Lung (tissue), 12 donors: Measurements from ENCODE around the gene ATRNL1. TPM values are rescaled to one million over a fixed set of nuclear protein-coding genes. Genes with fewer than 3 reads are reported as not detected.

Experiments used
- ATAC-seq: fragments of 200-7000 bp; cut with Tn5 transposase; one replicate; pipeline ENCODE4 v1.9.1; 2020; ENCODE audit warnings: moderate number of reproducible peaks; ENCODE audit not compliant: insufficient read depth, low FRiP score
- DNase-seq, 3 donors: peaks; one replicate each; pipeline ENCODE4 v3.0.0-alpha.2; 2013 to 2017
- H3K27ac ChIP-seq, 2 donors: one replicate each; pipeline ENCODE4 v1.5.1; 2013; ENCODE audit warnings: mild to moderate bottlenecking in 2 of 2, moderate library complexity in 2 of 2, control low read depth in 1 of 2, inconsistent platforms in 1 of 2, low read depth in 1 of 2, low read length in 1 of 2
- H3K27me3 ChIP-seq, 3 donors: one replicate each; pipeline ENCODE4 v1.5.1; 2013; ENCODE audit warnings: low read length in 2 of 3; ENCODE audit not compliant: control insufficient read depth in 3 of 3, insufficient read depth in 3 of 3
- H3K36me3 ChIP-seq, 4 donors: one replicate each; pipeline ENCODE4 v1.5.1; 2013; ENCODE audit warnings: low read length in 4 of 4, mild to moderate bottlenecking in 1 of 4, moderate library complexity in 1 of 4; ENCODE audit not compliant: control insufficient read depth in 4 of 4, insufficient read depth in 4 of 4
- H3K4me1 ChIP-seq, 5 donors: one replicate each; pipeline ENCODE4 v1.5.1; 2013; ENCODE audit warnings: low read length in 5 of 5, mild to moderate bottlenecking in 2 of 5, moderate library complexity in 1 of 5; ENCODE audit not compliant: control insufficient read depth in 5 of 5, insufficient read depth in 5 of 5
- H3K4me3 ChIP-seq: one replicate; pipeline ENCODE4 v1.5.1; 2013; ENCODE audit warnings: mild to moderate bottlenecking, control low read depth, moderate library complexity
- H3K9ac ChIP-seq, 2 donors: one replicate each; pipeline ENCODE4 v1.5.1; 2013; ENCODE audit warnings: low read length in 2 of 2, control low read depth in 1 of 2; ENCODE audit not compliant: insufficient read depth in 1 of 2
- H3K9me3 ChIP-seq, 4 donors: one replicate each; pipeline ENCODE4 v1.5.1; 2013; ENCODE audit warnings: low read length in 3 of 4, mild to moderate bottlenecking in 1 of 4, moderate library complexity in 1 of 4; ENCODE audit not compliant: control insufficient read depth in 4 of 4, insufficient read depth in 3 of 4
- CTCF ChIP-seq: IDR thresholded peaks from 2 replicates; pipeline ENCODE4 v1.5.1; 2012; ENCODE audit warnings: mild to moderate bottlenecking; ENCODE audit errors: control extremely low read depth, extremely low read depth
- WGBS, 2 donors: extraction: QIAGEN DNeasy Blood & Tissue Kit; methylation state at CpG; one replicate each; pipeline ENCODE4 v1.1.7; 2013; 5-methylcytosine and 5-hydroxymethylcytosine counted together
- polyA plus RNA-seq, 2 donors: library from polyadenylated mRNA; stranded (reverse); fragments of 200-250 nt; gene quantifications; one replicate each; pipeline ENCODE4 v1.2.1, GENCODE V29; 2013
- total RNA-seq, 2 donors: library from RNA; depleted of rRNA in 1 of 2; stranded (reverse); fragments of >200 nt in 1 of 2; gene quantifications; one replicate each; pipeline ENCODE4 v1.2.1, GENCODE V29; 2014 to 2021
- donor health status: control.
- donor health status: control.
- donor health status: Bipolar disorder and iron deficiency.
- donor health status: healthy.
- donor health status: DM: yes; HTN: yes; CAD: no.

Gene ATRNL1
- total and polyA plus RNA-seq, 4 donors = 0.05 to 11.1 (median 0.24) TPM

- H3K27ac ChIP-seq = no peak overlapping the region
- no peak overlapping the region for H3K9ac ChIP-seq
- TF ChIP-seq CTCF = no peak
- H3K4me3 ChIP-seq = no peak overlapping the region
- H3K4me1 ChIP-seq = no peaks in the 10 kb centered on the region
- ATAC-seq (no peak), DNase-seq (no peak)
- H3K36me3 ChIP-seq = no peaks in the 10 kb centered on the region
- peaks cover 0 to 6% (median 0%) of the 10 kb centered on the region in 4 donors for H3K9me3 ChIP-seq
- no peaks in the 10 kb centered on the region for H3K27me3 ChIP-seq
- WGBS, 2 donors = 62 to 65% methylated on average over 5 of the region's 5 CpGs
Measured at GRCh38 chr10:115992236-115992986, 899.2 kb downstream of the ATRNL1 start.

DNA sequence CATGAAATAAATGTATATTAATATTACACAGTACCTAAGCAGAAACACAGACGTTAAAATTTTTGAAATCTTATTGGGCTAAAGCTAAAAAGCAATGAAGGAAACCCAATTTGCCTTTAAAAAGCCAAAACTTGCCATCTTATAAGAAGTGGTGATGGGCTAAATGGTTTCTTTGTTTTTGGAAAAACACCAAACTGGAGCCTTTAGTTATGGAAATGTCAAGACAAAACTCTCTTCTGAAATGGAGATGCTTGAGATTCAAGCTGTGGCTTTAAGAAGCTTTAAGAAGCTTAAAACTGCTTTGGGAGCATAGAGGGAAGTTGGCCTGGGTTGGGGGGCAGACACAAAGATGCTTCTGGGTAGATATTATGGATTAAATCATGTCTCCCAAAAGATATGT, 902.9 kb downstream of the ATRNL1 start:
- no peak for TF ChIP-seq CTCF
- peaks cover 0 to 6% (median 0%) of the 10 kb centered on the region in 4 donors for H3K9me3 ChIP-seq
- no peak for ATAC-seq
- H3K36me3 ChIP-seq = no peaks in the 10 kb centered on the region
- no peak overlapping the region for H3K27ac ChIP-seq
- H3K4me3 ChIP-seq = no peak overlapping the region
- DNase-seq = no peak
- H3K4me1 ChIP-seq = no peaks in the 10 kb centered on the region
- 26 to 52% methylated on average over 1 of the region's 1 CpG for WGBS, 2 donors
- H3K9ac ChIP-seq = no peak overlapping the region
- H3K27me3 ChIP-seq = no peaks in the 10 kb centered on the region

DNA sequence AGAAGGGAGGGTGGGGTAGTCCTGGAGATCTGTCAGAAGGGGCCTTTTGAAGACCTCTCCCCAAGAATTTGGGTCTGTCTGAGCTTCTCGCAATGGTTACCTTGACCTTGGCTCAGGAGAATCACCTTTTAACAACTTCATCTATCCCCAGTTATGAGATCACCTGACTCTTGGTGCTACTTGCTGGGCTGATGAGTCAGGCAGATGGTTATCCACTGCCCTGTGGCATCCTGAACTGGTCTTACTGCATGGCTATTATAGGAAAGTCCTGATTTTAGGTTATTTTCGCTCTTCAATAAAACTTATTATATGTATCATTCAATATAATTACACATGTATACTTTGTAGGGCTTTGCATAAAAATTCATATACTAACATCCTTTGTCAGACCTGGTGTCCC, 905.1 kb downstream of the ATRNL1 start:
- ATAC-seq (no peak), DNase-seq (no peak)
- Histone ChIP-seq H3K27ac (no peak overlapping the region), H3K27me3 (no peaks in the 10 kb centered on the region), H3K36me3 (no peaks in the 10 kb centered on the region), H3K4me1 (peaks cover 0 to 6% (median 0%) of the 10 kb centered on the region in 5 donors), H3K9ac (no peak overlapping the region), H3K9me3 (peaks cover 0 to 4% (median 0%) of the 10 kb centered on the region in 4 donors), H3K4me3 (no peak overlapping the region)
- TF ChIP-seq CTCF = no peak
- 86 to 95% methylated on average over 2 of the region's 2 CpGs for WGBS, 2 donors

Other genes with a start within 250 kb of the ATRNL1 start
- gene TRUB1, start 155.2 kb upstream of the ATRNL1 start, total RNA-seq = 10 to 100 TPM; 15.1 to 27.0 TPM
- 1 to 10 TPM; 4.9 to 6.3 TPM for gene TRUB1, start 155.2 kb upstream of the ATRNL1 start, polyA plus RNA-seq